Left colon (tissue), 2 donors: ENCODE results near the gene STK36. TPM values are rescaled to one million over a fixed set of nuclear protein-coding genes. Genes with fewer than 3 reads are reported as not detected.
"Not testable (repeated sequence)": the region's sequence is repeated elsewhere in the genome, so short reads cannot be mapped to it uniquely, and the experiment has no call there.

ENCODE experiments used
- ATAC-seq: fragments of 200-7000 bp; cut with Tn5 transposase; one replicate; pipeline ENCODE4 v1.9.1; 2020; ENCODE audit warnings: mild to moderate bottlenecking, moderate library complexity
- DNase-seq, 2 donors: peaks; one replicate each; pipeline ENCODE4 v3.0.0-alpha.2; 2020
- intact Hi-C, 2 donors: fragments of 100-400 bp; cut with DNase I in 1 of 2; cut with micrococcal nuclease in 1 of 2; formaldehyde crosslinking; loops; one replicate each; pipeline versions ENCODE4 v1.11.2 to v1.14.0; 2022; cut with DNase I, micrococcal nuclease
- total RNA-seq, 2 donors: library from RNA; stranded (reverse); fragmentation: NEBNext Ultra II Directional; extraction: Animal tissue kit (Norgen Biotek cat#: 25700); gene quantifications; one replicate each; pipeline ENCODE4 v1.2.1, GENCODE V29; 2021
- donor health status: DM: no; HTN: no; CAD: no.
- donor health status: DM: yes; HTN: yes; CAD: no.

STK36 gene
- total RNA-seq, 2 donors from 2014 or later, result 21.3 to 25.6 TPM

- ATAC-seq, result peak; percentile 64
- intact Hi-C loops, result no loop called here
- peak; percentile 46 to 71 for DNase-seq
These were observed 13.1 kb upstream of the STK36 start for GRCh38 chr2:218658671-218659257.

GRCh38 chr2:218659258-218659987 is 12.5 kb upstream of the STK36 start, which contains the start of the genes BCS1L and ZNF142:
Gene BCS1L (plus strand): TSS chr2:218659683. CDS start chr2:218660988, 1,305 bp downstream.
Gene ZNF142 (minus strand): TSS chr2:218659623. CDS start chr2:218656429, 3,194 bp downstream.
- peak; percentile 93 to 96 for DNase-seq
- peak; percentile 96 for ATAC-seq
- intact Hi-C loops, result no loop called here

- no peak for DNase-seq
- ATAC-seq, result no peak
- intact Hi-C loops, result no loop called here
These were observed 11.9 kb upstream of the STK36 start for GRCh38 chr2:218659988-218660358.

GRCh38 chr2:218662377-218662776 is 9.5 kb upstream of the STK36 start:
- intact Hi-C loops, result no loop called here
- DNase-seq (no peak), ATAC-seq (no peak)

- no peak for DNase-seq
These were observed 9.1 kb upstream of the STK36 start for GRCh38 chr2:218662827-218663226.

GRCh38 chr2:218663901-218664300 is 8.0 kb upstream of the STK36 start:
- DNase-seq, result no peak
- intact Hi-C loops, result no loop called here
- ATAC-seq, result no peak

More at GRCh38 chr2:218662827-218663226, 9.1 kb upstream of the STK36 start:
- intact Hi-C loops, result no loop called here
- ATAC-seq, result no peak

GRCh38 chr2:218664653-218665052 is 7.2 kb upstream of the STK36 start:
- ATAC-seq, result no peak

GRCh38 chr2:218671097-218671653 is 711 bp upstream of the STK36 start:
- ATAC-seq (peak; percentile 64), DNase-seq (no peak)
- intact Hi-C loops, result no loop called here

More at GRCh38 chr2:218664653-218665052, 7.2 kb upstream of the STK36 start:
- no peak for DNase-seq
- intact Hi-C loops, result no loop called here

- ATAC-seq (no peak), DNase-seq (peak in 1 of 2 donors; percentile 30)
- intact Hi-C loops, result no loop called here
These were observed 7.2 kb downstream of the STK36 start for GRCh38 chr2:218679119-218679518.

- intact Hi-C loops, result no loop called here
- no peak for DNase-seq
- no peak for ATAC-seq
These were observed 8.2 kb downstream of the STK36 start for GRCh38 chr2:218680061-218680460.

- ATAC-seq (peak; percentile 98), DNase-seq (peak; percentile 37 to 43)
- intact Hi-C loops, result not testable (repeated sequence)
These were observed 15.6 kb downstream of the STK36 start for GRCh38 chr2:218687400-218688060.

- DNase-seq (no peak), ATAC-seq (no peak)
- intact Hi-C loops, result no loop called here
These were observed 19.3 kb downstream of the STK36 start for GRCh38 chr2:218691234-218691633.

GRCh38 chr2:218694405-218695145 is 22.7 kb downstream of the STK36 start:
- DNase-seq, result no peak

GRCh38 chr2:218698885-218699284 is 27.0 kb downstream of the STK36 start:
- intact Hi-C loops, result no loop called here
- no peak for ATAC-seq
- DNase-seq, result no peak

More at GRCh38 chr2:218694405-218695145, 22.7 kb downstream of the STK36 start:
- intact Hi-C loops, result no loop called here
- ATAC-seq, result no peak

GRCh38 chr2:218701806-218702205 is 29.9 kb downstream of the STK36 start:
- ATAC-seq, result no peak
- DNase-seq, result no peak
- intact Hi-C loops, result no loop called here

- ATAC-seq (no peak), DNase-seq (no peak)
- intact Hi-C loops, result no loop called here
These were observed 31.5 kb downstream of the STK36 start for GRCh38 chr2:218703341-218703740.

- ATAC-seq (no peak), DNase-seq (no peak)
- intact Hi-C loops, result no loop called here
These were observed 36.2 kb downstream of the STK36 start for GRCh38 chr2:218708086-218708485.

- ATAC-seq (no peak), DNase-seq (peak in 1 of 2 donors; percentile 8)
- intact Hi-C loops, result no loop called here
These were observed 38.0 kb downstream of the STK36 start for GRCh38 chr2:218709908-218710307.

- DNase-seq (peak in 1 of 2 donors; percentile 27), ATAC-seq (no peak)
- intact Hi-C loops, result no loop called here
These were observed 38.4 kb downstream of the STK36 start for GRCh38 chr2:218710334-218710686.
